ENCODE data around the gene APOBEC4.
"Not testable (repeated sequence)": the region's sequence is repeated elsewhere in the genome, so short reads cannot be mapped to it uniquely, and the experiment has no call there.

The APOBEC4 gene

DNA sequence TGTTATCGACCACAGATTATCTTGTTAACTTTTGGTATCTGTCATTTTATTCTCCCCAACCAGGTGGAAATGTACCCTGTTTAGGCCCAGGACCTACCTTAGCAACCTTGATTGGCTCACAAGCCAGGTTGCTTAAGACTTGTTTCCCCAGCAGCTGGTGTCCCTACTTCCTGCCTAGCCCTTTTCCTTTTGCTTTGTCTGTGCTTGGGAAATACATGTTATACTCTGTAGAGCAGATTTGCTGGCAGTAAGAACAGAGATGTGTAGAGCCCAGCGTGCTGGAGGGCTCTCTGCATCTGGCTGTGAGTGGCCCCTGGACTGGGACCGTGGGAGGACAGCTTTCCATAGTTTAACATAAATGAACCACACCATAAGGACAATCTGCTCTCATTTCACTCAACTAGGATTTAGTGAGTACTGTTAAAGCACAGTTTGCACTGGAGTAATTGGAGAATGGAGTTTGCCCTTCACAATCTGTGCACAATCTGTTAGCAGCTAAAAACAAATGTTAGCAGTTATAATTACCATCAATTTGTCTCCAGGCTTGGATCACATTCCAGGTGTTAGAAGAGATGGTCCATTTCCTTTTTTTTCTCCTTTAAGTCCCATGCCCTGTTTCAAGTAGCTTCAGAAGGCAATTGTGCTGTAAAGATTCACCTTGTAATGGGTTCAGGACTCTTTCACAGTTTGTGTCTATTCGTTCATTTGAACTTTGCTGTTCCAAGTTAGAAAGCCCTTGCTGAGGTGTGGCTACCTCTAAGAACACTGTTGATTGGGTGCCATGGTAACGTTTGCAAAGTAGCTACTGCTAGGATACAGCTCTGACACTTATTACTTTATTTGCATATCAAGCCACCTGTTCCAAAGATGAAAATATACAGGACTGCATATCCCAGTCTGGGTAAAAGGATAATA is at the start of gene APOBEC4:
APOBEC4 (minus strand) TSS at position 770 of the 915 bp plus-strand sequence. CDS start 4,535 bp downstream, outside the sequence.
- peak; percentile 64 for DNase-seq

DNA sequence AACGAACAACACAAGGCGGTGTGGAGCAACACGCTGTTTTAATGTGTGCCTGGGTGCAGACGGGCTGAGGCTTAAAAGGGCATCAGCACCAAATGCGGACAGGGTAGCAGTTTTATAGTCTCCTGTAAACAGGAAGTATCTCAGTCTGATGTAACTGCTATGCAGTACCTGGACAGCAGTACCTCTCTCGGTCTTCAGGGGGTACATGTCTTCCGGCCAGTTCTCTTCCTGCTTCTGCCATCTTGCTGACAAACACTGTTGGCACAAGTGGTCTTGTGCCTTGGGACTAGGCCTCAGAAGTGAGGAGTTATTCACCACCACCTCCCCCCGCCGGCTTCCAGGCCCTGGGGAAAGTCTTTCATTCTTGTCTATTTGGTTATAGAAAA is 49.7 kb upstream of the APOBEC4 start:
- no peak for DNase-seq

DNA sequence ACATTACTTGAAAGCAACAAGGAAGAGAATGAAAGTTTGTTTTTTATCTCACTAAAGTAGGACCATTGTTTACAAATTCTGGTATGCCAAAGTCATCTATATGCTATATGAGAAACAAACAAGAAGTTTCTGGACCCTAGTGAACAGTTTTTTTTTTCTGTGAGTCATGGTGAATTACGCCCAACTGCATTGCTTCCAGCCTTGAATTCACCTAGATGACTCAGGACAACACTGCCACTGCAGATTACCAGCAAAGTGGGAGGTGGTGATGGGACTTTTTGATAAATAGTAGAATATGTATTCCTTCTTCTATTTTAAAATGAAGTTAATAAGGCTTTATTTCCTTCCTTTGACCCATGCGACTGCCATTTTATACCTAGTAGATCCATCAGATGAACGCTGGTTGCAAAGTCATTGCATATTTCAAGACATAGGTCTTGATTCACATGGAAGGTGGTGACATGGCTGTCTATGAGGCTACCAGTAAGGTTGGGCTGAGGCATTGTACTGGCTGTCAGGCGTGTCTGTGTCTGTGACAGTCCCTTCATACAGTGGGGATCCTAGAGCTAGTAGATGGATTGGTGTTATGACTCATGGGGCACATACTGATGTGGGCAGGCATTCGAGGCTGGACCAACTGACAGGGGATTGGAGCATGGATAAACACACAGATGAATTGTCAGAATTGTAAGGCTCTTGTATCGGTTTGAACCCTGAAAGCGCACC is 49.1 kb upstream of the APOBEC4 start:
- no peak for DNase-seq

DNA sequence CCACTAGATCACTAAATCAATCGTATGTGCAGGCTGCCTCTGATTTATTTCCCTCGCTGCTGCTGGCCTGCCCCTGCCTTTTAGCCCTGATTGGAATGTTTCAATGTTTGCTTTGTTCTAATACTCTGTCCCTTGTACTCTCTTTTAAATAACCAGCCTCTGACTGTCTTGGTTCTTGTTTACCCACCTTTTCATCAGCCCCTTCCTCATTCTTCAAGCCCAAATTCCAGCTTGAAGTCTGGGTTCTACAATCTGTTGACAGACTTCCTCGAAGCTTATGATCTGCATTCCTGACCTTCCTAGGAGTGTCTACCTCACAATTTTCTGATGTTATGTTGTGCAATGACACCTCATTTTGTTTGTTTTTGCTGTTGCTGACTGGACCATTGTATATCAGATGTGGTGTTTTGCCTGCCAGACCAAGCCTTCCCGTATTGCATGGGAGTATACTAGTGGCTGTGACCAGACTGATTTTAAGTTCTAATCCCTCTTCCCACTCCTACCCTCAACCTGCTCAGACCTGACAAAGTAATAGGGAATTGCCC is 46.6 kb upstream of the APOBEC4 start:
- DNase-seq, result peak; percentile 40

GRCh38 chr1:183697814-183698590 is 44.9 kb upstream of the APOBEC4 start:
- no peak for DNase-seq

DNA sequence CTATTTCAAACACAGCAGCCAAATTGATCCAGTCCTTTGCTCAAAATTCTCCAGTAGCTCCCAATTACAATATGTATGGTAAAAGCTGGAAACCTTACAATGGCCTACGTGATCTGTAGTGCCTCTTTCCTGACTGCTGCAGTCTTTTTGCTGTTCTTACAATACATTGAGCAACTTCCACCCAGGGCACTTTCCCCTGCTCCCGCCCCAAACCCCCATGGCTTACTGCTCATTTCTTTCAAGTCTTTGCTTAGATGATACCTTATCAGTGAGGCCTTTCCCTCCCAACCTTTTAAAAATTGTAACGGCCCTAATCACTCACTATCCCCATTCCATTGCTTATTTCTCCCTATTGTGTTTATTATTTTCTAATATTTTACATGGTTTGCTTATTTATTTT is 43.9 kb upstream of the APOBEC4 start:
- DNase-seq, result no peak

DNA sequence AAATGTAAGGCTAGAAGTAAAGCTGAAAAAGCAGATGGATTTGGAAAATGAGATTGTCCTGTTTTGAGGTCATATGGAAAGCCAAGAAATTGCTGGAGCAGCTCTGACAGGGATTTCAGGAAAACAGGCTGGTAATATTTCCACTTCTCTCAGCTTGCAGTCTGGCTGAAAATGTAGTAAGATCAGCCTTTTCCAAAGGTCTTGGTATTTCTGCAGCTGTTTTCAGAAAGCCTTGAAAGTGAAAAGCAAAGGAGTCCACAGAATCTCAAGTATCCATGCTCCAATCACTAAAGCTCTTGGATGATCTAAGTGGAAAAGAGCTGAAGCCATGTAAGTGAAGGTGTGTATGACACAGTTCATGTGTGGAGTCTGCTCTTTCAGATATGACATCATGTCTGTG is 41.6 kb upstream of the APOBEC4 start:
- no peak for DNase-seq

GRCh38 chr1:183694066-183694465 is 41.0 kb upstream of the APOBEC4 start:
- no peak for DNase-seq

GRCh38 chr1:183693521-183693920 is 40.4 kb upstream of the APOBEC4 start:
- DNase-seq, result no peak

DNA sequence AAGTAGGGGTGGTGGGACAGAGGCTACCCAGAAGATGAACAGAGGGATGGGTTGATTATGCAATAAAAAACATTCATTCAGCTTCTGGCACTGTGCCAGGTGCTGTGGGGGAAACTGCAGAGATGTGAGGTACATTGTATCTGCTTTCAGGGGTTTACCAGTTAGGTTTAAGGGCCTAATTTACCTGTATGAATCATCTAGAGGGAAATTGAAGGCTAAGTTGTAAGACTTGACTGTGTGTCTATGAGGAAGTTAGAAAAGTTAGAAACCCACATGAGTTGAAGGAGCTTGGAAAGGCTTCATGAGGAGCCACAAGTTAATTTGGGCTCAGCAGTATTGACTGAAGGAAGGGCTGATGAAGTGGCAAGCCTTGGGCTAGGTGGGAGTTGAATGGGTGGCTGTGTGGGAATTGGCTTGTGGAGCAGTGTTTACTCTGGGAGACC is 36.7 kb upstream of the APOBEC4 start:
- DNase-seq, result no peak

GRCh38 chr1:183688341-183689060 is 35.4 kb upstream of the APOBEC4 start:
- no peak for DNase-seq

- DNase-seq, result no peak
Observed at GRCh38 chr1:183687546-183688304, 34.6 kb upstream of the APOBEC4 start.

DNA sequence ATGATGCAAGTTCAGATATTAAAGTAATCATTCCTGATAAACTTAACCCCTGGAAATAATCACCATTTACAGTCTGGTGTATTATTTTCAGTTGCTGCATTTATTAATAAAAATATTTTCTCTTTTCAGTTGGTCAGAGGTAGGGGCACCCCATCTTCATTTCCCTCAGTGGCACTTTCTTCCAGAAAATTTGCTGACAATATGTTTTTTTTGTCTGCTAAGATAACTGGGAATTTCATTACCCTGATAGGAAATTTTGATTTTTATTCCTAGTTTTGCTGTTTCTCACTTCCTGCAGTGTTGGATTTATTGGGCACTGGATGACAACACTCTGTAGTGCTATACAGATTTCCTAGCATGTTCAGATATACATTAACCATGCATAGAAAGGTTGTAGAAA is 33.1 kb upstream of the APOBEC4 start:
- no peak for DNase-seq

GRCh38 chr1:183685112-183685713 is 32.1 kb upstream of the APOBEC4 start:
- DNase-seq, result peak; percentile 84

GRCh38 chr1:183679363-183679762 is 26.2 kb upstream of the APOBEC4 start:
- not testable (repeated sequence) for DNase-seq

- no peak for DNase-seq
Observed at GRCh38 chr1:183678819-183679218, 25.7 kb upstream of the APOBEC4 start.

GRCh38 chr1:183676586-183677189 is 23.6 kb upstream of the APOBEC4 start:
- DNase-seq, result no peak

GRCh38 chr1:183675883-183676585 is 22.9 kb upstream of the APOBEC4 start:
- no peak for DNase-seq

- no peak for DNase-seq
Observed at GRCh38 chr1:183675381-183675780, 22.3 kb upstream of the APOBEC4 start.

DNA sequence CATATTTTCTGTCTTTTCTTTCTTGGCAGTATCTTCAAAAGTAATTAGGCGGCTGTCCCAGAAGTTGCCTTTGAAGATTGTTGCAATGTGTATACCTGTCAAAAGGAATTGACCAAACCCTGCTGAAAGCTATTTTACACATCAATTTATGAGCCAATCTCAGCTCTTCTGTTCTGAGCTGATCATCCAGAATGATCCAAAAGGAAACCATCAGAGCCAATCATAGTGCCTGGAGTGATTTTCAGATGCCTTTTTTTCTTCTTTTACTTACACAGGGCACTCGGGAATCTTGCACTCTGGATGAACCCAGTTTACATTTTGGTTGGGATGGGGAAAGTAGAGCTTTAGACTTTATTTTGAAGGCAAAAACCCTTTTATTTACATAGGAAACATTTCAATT is 21.8 kb upstream of the APOBEC4 start:
- no peak for DNase-seq
